Suprapubic skin (tissue), 4 donors: ENCODE data around the gene SULT2B1.

Experiments used
- CTCF ChIP-seq, 2 donors: fragments of 200-600 bp in 1 of 2; fragments of 450-650 bp in 1 of 2; sonication (generic) in 1 of 2; IDR thresholded peaks; one replicate each; pipeline ENCODE4 v1.5.1; 2016 to 2019; ENCODE audit warnings: antibody characterized with exemption in 2 of 2, mild to moderate bottlenecking in 1 of 2, moderate library complexity in 1 of 2
- EP300 ChIP-seq: sonication (generic); formaldehyde crosslinking; IDR thresholded peaks from one replicate; pipeline ENCODE4 v1.6.1; 2017; ENCODE audit warnings: antibody characterized with exemption
- POLR2A ChIP-seq, 2 donors: fragments of 450-650 bp; IDR thresholded peaks; one replicate each; pipeline ENCODE4 v1.6.1; 2017; ENCODE audit warnings: antibody characterized with exemption in 2 of 2, mild to moderate bottlenecking in 2 of 2, moderate library complexity in 2 of 2
- POLR2AphosphoS5 ChIP-seq, 3 donors: sonication (generic); formaldehyde crosslinking; IDR thresholded peaks; one replicate each; pipeline ENCODE4 v1.6.1; 2017; ENCODE audit warnings: antibody characterized with exemption in 3 of 3

GRCh38 chr19:48613852-48614435, 62.0 kb downstream of the SULT2B1 start:
- no peak for TF ChIP-seq CTCF (IDR thresholded peaks at IDR 0.05)
- no peak for TF ChIP-seq POLR2A (IDR thresholded peaks at IDR 0.05)
- TF ChIP-seq POLR2AphosphoS5 (IDR thresholded peaks at IDR 0.05), result no peak
- no peak for TF ChIP-seq EP300
